Measurements from ENCODE around the gene MYH11.
A peak's percentile ranks its signal among the peaks of the same experiment; 100 is the strongest.
"Not testable (repeated sequence)": the region's sequence is repeated elsewhere in the genome, so short reads cannot be mapped to it uniquely, and the experiment has no call there.

The MYH11 gene

DNA sequence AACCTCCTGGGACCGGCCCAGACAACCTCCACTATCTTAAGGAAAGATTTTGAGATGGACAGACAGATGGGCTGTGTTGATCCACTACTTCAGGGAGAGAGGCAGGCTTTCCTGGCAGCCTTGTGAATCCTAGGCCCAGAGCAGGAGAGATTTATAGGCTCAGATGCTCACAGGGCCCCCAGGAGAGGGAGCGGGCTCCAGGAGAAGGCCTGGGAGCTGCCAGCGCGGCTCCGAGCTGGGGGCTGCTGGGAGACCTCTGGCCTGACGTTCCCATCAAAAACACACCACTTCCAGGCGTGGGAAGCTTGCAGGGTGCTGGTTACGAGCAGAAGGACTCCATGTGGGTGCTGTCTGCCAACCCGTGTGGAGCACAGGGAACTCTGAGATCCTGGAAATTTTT lies 53.2 kb downstream of the MYH11 start:
- DNase-seq = no peak

DNA sequence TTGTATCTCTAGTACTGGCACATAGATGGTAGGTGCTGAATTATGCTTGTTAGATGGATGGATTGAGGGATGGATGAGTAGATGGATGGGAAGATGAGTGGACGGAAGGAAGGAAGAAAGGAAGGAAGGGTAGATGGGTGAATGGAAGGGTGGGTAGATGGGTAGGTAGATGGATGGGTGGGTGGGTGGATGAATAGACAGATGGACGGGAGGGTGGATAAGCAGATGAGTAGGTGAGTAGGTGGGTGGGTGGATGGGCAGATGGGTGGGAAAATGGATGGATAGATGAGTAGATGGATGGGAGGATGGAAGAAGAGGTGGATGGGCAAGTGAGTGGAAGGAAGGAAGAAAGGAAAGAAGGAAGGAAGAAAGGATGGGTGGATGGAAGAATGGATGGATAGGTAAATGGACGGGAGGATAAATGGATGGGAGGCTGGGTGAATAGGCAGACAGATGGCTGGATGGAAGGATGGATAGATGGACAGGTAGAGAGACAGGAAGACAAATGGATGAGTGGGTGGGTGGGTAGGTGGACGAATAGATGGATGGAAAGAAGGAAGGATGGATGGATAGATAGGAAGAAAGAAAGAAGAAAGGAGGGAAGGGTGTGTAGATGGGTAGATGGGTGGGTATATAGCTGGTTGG lies 56.9 kb downstream of the MYH11 start:
- no peak for DNase-seq

DNA sequence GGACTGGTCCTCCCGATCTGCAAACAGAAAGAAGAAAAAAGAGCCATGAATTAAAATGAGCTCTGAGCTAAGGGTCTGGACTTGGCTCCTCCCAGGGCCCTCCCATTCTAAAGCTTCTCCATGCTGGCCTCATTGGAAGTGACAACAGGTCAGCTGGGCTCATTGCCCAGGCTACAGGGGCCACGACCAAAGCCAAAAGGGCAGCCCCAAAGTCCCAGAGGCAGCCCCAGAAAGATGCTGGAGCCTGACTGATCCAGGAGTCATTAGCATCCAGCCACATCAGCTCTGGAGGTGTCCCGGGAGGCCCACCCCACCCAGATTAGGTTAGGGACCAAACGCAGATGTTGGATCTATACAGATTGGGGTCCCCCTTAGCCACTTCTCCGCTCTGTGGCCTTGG lies 58.2 kb downstream of the MYH11 start:
- DNase-seq = no peak

DNA sequence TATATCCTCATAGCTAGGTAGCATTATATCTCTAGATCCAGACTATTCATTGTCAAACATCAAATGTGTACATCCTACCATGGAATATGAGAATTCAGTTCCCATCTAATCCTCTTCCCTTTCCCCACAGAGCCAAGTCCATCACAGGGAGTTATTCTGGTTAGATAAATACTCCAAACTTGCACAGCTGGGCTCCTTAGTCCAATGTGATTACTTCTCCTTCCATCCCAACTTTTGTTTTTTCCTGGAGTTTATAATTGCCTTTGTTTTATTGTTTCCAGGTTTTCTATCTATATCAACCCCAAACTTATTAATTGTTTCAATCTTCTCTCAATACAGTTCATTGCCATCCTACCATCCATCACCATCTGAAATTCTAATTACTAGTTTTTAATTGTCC lies 59.9 kb downstream of the MYH11 start:
- DNase-seq = no peak

DNA sequence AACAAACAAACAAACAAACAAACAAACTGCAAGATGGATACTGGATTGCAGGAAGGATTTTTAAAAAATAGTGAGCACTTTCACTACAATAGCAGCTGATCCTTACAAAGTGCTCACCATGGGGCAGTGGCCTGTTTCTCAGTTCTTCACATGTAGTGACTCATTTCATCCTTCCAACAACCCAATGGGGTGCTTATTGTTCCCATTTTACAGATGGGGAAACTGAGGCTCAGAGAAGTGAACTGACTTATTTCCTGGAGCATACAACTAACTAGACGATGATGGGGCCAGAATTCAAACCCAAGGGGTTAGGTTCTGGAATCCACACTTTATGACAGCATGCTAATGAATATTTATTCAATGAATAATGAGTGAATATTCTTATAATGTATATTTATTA lies 61.2 kb downstream of the MYH11 start:
- no peak for DNase-seq

DNA sequence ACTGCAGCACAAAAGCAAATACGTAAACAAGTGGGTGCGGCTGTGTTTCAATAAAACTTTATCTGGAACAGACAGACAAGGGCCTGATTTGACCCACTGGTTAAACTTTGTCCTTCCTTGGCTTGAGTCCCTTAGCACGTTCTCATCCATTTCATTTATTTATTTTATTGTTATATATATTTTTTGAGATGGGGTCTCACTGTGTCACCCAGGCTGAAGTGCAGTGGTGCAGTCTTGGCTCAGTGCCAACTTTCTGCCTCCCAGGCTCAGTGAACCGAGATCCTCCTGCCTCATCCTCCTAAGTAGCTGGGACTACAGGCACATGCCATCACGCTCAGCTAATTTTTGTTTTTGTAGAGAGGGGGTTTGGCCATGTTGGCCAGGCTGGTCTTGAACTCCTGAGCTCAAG lies 64.3 kb downstream of the MYH11 start:
- DNase-seq = no peak

DNA sequence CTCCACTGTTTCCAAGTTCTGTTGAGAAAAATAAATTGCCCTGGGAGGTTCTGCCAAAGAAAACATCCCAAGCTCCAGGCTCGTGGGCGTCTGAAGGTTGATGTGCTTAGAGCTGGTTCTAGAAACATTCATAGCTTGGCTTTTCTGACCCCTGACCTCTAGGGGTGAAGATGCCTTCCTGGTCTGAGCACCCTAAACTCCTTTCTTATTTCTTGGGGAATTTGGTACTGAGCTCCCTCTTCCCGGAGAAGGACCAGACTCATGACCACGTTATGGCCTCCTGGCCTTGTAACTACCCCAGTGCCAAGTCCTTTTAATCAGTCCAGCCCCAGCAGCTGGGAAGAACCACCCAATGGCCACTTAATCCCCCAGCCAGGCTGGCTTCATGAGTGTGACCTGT lies 66.4 kb downstream of the MYH11 start:
- DNase-seq = no peak

DNA sequence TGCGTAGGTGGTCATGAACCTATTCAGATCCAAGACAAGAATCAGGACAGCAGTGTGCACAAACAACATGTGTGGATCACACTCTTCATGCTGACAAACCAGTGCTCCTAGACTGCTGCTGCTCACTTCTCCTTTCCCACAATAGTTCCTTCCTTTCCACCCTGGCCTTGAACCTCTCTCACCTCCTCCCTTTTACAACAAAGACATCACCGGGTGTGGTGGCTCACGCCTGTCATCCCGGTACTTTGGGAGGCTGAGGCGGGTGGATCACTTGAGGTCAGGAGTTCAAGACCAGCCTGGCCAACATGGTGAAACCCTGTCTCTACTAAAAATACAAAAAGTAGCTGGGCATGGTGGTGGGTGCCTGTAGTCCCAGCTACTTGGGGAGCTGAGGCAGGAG lies 67.0 kb downstream of the MYH11 start:
- DNase-seq = not testable (repeated sequence)

DNA sequence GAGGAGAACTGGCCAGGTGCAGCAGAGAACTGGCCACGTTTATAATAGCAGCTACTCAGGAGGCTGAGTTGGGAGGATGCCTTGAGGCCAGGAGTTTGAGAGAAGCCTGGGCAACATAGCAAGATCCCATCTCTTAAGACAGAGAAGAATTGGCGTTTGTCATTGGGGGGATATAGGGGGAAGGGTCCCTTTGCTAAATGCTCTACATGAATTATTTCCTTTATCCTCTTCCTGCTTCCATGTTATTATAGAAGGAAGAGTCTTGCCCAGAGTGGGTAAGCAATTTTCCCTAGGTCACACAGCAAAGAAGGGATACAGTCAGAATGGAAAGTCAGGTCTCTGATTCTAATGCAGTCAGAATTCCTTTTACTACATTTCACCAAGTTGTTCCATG lies 68.0 kb downstream of the MYH11 start:
- DNase-seq = no peak

DNA sequence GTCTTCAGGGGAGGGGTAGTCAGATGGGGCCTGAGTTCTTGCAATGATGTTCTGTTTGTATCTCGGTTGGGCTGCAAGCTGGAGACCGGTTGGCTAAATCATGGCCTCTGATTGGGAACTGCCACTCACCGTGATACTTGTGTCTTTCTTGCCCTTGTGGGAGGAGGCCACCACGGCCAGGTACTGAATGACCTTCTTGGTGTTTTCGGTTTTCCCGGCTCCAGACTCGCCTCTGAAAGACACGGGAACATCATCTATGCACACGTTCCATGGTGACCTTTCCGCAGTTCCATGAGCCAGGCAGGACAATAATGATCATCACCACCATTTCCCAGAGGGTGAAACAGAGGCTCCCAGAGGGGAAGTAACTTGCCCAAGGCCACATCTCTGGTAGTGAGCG lies 70.3 kb downstream of the MYH11 start:
- no peak for DNase-seq

DNA sequence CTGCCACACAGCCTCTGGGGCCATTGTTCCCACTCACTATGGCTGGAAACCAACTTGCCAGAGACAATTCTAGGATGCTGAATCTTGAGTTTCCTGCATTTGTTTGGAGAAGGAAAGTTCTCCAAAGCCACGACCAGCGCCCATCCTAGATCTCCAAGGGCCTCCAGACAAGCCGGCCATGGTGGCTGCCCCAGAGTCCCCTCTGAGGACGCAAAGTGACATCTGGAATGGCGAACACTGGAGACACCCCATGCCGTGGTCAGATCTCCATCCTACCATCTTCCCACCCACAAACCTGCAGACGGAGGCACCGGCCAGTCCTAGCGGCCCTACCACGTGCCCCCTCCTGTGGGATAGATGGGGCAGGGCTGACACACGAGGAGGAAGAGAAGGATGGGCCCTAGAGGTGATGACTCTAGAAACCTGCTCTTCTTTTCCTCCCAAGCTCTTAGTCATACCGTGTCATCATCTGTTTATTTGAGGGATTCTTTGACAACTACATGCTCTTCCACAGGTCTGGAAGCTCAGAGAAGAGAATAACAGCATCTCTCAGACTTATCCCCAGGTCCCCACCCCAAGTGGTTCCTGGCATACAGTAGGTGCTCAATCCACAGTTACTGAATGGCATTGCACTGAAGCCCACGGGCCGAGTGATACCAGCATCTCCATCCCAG lies 71.3 kb downstream of the MYH11 start:
- no peak for DNase-seq

DNA sequence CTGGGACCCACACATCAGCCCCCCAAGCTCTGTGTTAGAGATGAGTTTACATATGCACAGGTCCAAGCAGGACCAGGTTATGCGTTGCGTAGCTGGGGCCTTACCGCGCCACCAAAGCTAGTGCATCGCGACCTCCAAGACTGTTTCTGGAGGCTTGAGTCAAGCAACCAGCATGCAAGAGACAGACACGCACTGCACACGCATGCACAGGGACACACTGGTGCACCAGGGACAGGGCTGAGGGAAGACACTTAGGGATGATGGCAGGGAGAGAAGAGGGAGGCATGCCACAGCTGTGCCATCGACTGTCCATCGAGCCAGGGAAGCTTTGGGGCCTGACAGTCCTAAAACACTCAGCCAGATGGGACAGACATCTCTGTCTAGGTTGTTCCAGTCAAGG lies 72.8 kb downstream of the MYH11 start:
- no peak for DNase-seq

DNA sequence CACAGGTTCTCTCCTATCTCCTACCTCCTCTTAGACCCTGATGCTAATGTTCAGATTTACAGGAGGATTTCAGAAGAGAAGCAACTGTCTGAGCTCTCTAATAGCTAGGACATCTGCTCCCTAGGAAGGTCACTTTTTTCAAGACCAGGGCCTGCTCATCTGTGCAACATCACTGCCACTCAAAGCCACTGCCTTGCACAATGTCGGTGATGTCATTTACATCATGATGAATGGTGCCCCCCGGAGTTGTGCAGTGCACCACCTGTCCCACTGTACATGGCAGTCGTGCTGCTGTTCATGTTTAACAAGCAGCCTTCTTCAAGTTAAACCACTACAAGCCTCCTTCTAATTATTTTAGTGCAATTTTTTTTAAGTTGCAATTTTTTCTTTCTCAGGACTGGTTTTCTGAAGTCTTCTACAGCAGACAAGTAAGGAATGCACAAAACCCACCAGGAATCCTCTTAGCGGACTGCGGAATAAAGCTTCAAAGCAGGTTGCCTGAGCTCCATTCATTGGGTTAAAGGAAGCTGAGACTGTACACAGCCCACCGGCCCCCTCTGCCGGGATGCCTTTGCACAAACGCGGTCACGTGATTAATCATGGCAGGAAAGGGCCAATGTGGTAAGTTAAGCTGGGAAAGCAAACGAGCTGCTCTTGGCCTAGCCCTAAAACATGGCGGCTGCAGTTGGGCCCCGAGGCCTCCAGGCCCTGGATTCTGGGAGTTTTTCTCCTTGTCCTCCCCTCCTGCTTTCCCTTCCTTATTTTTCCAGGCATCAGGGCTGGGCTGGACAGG lies 74.1 kb downstream of the MYH11 start:
- DNase-seq = no peak

DNA sequence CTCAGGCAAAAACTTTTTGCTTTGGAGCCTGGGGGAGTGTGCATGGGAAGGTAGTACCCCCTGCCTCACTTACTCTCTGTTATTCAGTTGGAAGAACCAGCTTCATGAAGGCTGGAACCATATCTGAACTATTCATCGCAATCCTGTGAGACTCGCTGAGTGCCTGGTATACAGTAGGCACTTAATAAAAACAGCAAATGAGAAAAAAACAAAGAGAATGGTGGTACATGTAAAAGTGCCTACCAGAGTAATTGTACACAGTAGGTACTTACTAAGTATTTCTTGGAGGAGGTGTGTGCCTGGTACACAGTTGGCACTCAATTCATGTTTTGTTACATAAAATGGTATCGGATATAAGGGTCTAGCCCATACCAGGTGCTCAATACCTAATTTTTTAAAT lies 75.2 kb downstream of the MYH11 start:
- DNase-seq = no peak

DNA sequence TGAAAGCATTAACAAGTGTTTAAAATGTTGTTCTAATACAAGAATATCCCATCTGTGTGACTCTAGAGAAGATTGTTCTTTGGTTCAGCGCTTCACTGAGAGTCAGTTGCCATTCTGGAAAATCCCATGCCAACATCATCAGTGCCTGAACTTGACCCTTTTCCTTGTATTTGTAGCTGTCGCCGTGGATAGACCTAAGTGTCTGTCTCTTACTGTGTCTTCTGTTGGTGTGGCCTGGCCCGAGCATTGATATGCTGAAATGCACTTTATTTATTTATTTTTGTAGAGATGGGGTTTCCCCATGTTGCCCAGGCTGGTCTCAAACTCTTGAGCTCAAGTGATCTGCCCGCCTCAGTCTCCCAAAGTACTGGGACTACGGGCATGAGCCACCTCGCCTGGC lies 76.0 kb downstream of the MYH11 start:
- no peak for DNase-seq

DNA sequence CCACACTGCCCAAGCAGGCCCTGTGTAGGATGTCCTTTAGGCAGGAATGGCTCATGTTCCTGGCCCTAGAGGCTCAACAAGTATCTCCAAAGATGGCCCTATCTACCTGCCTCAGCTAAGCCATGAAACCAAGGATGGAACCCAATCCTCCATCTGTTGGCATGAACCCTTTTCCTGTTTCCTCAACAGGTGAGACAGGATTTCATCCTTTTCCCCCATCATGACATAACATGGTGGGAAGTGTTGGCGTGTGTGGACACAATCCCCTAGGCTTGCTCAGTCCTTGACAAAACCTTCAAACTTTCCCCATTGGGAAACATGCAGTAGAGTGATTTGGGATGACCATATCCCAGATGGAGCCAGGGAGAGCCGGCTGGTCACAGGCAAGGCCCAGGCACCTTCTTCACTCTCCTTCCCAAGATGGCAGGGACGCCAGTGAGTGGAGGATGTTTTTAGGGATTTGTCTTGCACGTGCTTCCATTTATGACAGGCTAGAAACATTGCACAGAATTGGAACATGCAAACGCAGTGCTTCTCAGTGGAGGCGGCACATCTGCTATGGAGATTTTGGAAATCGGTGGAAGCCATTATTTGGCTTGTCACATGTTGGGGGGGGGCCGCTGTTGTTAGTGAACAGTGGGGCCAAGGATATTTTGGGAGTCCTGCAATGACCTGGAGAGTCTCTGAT lies 77.0 kb downstream of the MYH11 start:
- DNase-seq = no peak

DNA sequence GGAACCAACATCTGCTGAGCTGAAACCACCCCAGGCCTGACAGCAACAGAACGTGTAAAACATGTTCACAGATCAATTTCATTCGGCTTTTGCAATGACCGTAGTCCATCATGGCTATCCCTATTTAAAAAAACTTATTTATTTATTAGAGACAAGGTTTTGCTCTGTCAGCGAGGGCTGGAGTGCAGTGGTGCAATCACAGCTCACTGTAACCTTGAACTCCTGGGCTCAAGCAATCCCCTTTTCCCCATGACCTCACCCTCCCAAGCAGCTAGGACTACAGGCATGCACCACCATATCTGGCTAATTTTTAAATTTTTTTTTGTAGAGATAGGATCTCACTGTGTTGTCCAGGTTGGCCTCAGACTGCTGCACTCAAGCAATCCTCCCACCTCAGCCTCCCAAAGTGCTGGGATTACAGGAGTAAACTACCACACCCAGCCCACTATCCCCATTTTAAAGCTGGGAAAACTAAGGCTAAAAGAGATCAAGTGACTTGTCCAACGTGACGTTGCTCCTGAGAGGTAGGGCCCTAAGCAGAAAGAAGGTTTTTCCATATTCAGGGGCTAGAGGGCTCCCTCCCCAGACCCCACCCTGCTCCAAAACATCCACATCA lies 77.7 kb downstream of the MYH11 start:
- no peak for DNase-seq

DNA sequence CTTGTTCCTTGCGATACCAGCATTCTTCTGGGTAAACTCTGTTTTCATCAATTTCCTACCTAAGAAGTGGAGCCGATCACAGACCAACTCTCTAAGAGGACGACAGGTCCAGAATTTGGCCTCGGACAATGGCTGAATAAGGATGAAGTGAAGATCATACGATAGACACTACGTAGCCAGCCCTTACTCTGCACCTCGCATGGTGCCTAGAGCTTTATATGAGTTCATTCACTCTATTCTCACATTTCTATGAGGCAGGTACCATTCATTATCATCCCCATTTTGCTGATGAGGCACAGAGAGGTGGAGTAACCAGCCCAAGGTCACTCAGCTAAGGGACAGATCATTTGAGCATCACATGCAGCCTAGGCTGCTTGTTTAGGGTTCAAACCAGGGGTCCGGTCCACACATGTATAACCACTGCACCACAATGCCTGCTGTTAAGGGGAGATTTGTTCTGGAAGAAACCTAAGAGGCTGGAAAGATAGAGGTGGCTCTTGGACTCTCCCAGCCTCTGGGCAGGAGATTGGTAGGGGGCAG lies 78.6 kb downstream of the MYH11 start:
- DNase-seq = no peak

DNA sequence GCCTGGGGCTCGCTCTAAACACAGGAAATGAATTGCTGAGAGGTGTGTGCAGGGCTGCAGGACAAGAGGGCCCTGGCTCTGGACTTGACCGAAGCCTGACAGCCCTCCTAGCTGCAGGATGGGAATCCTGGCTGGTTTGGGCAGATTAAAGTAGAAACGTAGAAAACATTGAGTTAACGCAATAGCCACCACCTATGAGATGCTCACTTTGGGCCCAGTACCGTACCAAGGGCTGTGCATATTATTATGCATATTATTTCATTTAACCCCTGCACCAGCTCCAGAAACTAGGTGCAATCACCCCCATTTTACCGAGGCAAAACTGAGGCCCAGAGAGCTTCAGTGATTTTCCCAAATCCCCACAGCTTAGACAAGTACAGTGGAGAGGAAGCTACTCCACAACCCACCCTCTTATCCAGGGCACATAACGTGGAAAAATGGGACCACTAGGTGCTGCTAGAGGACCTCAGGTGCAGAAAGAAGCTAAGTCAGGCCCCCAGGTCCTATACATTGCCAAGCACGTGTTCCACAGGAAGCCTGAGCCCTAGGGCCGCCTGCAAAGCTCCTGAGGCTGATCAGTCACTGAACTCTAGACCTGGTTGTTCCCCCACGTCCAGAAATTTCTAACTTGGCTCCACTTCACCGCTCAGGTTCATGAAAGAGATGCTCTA lies 79.2 kb downstream of the MYH11 start:
- DNase-seq = peak in 1 of 2 donors; percentile 5

DNA sequence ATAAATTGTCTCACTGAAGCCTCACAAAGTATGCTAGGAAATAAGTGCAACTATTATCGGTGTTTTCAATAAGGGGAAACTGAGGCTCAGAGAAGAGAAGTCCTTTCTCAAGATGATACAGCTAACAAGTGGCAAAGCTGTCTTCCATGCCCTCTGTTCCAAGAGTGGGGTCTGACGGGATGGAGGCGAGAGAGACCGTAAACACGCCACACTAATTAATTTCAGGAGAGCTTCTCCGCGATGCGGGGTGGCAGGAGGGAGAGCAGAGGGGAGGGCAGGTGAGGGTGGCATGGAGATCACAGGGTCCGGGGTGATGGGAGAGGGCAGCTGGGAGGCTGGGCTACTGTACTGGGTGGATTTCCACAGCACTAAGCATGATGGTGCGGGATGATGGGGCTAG lies 80.3 kb downstream of the MYH11 start:
- no peak for DNase-seq

DNA sequence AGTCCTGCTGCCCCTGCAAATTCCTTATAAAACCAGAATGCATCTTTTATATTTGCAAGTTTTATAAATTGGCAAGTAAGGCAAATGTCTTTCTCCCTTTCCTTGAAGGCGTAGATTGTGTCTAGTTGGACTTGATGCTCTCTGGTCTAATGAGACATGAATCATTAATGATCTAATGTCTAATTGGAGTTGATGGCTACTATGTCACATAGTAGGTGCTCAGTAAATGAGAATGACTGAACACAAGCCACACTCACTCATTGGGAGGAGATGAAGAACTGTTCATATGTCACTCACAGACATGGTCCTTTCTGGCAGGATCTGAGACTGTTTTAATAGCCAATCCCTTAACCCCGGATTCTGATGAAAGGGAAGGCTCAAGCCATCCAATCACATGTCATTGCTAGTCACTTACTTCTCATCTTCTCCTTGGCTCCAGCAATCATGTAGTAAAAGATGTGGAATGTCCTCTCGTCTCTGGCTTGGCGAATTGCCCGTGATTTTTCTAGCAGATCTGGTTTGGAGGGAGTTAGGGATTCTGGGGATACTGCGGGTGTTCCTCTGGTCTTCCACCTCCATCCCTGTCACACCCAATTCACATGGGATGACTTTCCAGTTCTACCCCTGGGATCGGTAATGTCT lies 81.0 kb downstream of the MYH11 start:
- no peak for DNase-seq

DNA sequence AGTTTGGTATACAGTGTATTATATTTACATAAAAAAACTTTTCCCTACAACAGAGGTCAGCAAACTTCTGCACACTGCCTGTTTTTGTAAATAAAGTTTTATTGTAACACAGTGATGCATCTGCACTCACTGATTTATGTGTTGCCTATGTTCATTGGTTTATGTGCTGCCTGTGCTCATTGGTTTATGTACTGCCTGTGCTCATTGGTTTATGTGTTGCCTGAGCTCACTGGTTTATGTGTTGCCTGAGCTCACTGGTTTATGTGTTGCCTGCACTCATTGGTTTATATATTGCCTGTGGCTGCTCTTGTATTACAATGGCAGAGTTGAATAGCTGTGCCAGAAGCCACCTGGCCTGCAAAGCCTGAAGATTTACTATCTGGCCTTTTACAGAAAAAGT lies 81.6 kb downstream of the MYH11 start:
- DNase-seq = no peak
